ENCODE measurements around the gene CREB3L2.

DNA sequence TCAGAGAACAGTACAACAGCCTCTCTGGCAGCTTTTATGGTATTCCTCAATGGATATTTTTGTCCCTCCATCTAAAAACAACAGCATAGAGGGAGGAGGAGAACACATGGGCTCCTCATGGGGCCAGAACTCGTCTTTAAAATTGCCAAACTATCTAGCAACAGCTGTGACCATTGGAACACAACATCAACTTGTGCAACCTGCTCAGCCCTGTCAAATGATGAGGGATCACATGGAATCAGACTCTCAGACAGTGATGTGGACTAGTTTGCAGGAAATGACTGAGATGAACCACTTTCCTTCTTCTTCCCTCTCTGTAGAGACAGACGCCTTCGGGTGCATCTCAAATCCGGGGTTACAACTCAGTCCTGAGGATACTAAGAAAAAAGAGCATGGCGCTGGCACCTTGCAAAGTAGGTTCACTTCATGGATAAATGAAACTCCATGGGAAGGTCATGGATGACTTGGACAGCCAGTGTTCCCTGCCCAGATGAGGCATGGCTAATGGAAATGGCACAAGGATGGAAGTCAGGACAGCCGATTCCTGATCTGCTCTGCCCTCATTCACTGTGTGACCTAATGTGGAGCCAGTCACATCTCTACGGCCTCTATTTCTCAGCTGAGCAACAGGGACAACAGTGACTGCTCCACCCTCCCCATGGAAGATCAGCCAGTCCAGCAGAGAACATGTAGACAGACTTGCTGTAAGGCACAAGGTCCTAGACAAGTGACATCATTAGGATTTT lies 130.5 kb downstream of the CREB3L2 start:
- TF ChIP-seq, protein P1, sequence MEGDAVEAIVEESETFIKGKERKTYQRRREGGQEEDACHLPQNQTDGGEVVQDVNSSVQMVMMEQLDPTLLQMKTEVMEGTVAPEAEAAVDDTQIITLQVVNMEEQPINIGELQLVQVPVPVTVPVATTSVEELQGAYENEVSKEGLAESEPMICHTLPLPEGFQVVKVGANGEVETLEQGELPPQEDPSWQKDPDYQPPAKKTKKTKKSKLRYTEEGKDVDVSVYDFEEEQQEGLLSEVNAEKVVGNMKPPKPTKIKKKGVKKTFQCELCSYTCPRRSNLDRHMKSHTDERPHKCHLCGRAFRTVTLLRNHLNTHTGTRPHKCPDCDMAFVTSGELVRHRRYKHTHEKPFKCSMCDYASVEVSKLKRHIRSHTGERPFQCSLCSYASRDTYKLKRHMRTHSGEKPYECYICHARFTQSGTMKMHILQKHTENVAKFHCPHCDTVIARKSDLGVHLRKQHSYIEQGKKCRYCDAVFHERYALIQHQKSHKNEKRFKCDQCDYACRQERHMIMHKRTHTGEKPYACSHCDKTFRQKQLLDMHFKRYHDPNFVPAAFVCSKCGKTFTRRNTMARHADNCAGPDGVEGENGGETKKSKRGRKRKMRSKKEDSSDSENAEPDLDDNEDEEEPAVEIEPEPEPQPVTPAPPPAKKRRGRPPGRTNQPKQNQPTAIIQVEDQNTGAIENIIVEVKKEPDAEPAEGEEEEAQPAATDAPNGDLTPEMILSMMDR (IDR thresholded peaks at IDR 0.05; ENCODE audit: insufficient read depth, low read length, poor library complexity, severe bottlenecking), result no peak
- no peak for TF ChIP-seq EZH2phosphoT487 (conservative IDR thresholded peaks at IDR 0.05; ENCODE audit: low read length)

Data from SU-DHL-6 (cell line).